OCI-LY1 (cell line): Measurements from ENCODE around the gene ENPP3.

ENCODE experiments used
- H2AFZ ChIP-seq: fragments of 200-600 bp; sonication (generic), shearing (Covaris generic); 2 replicates; pipeline ENCODE4 v1.6.0; 2014; ENCODE audit warnings: antibody characterized with exemption, mild to moderate bottlenecking, low read length
- H3F3A ChIP-seq: fragments of 200-600 bp; sonication (generic), shearing (Covaris generic); 2 replicates; pipeline ENCODE4 v1.6.0; 2014; ENCODE audit warnings: mild to moderate bottlenecking, antibody characterized with exemption, low read length, moderate library complexity; ENCODE audit not compliant: insufficient read depth
- H3K27ac ChIP-seq: fragments of 200-600 bp; sonication (generic); 2 replicates; pipeline ENCODE4 v1.5.1; 2014; ENCODE audit warnings: low read length, mixed run types, mild to moderate bottlenecking, low read depth; ENCODE audit not compliant: poor library complexity, severe bottlenecking
- H3K27me3 ChIP-seq: fragments of 200-600 bp; sonication (generic); 2 replicates; pipeline ENCODE4 v1.6.0; 2014; ENCODE audit warnings: antibody characterized with exemption, mild to moderate bottlenecking, low read length, moderate library complexity; ENCODE audit not compliant: insufficient read depth
- H3K36me3 ChIP-seq: fragments of 200-600 bp; sonication (generic); 2 replicates; pipeline ENCODE4 v1.6.1; 2014; ENCODE audit warnings: mild to moderate bottlenecking, antibody characterized with exemption, low read length, moderate library complexity, mixed read lengths; ENCODE audit not compliant: insufficient read depth
- H3K4me1 ChIP-seq: fragments of 200-600 bp; sonication (generic); 2 replicates; pipeline ENCODE4 v1.5.1; 2014; ENCODE audit warnings: mild to moderate bottlenecking, low read length, moderate library complexity; ENCODE audit not compliant: insufficient read depth, severe bottlenecking
- H3K4me2 ChIP-seq: fragments of 200-600 bp; sonication (generic), shearing (Covaris generic); 2 replicates; pipeline ENCODE4 v1.6.1; 2014; ENCODE audit warnings: low read length
- H3K4me3 ChIP-seq: fragments of 200-600 bp; sonication (generic); 2 replicates; pipeline ENCODE4 v1.5.1; 2014; ENCODE audit warnings: low read length, low read depth, mild to moderate bottlenecking, mixed read lengths; ENCODE audit not compliant: poor library complexity, severe bottlenecking
- H3K79me2 ChIP-seq: fragments of 200-600 bp; shearing (Covaris generic); 2 replicates; pipeline ENCODE4 v1.6.1; 2016; ENCODE audit warnings: mixed run types, low read length, mixed read lengths; ENCODE audit not compliant: insufficient read depth
- H3K9ac ChIP-seq: fragments of 200-600 bp; sonication (generic), shearing (Covaris generic); 2 replicates; pipeline ENCODE4 v1.6.1; 2014; ENCODE audit warnings: mild to moderate bottlenecking, low read length, mixed read lengths
- H3K9me2 ChIP-seq: fragments of 200-600 bp; sonication (generic), shearing (Covaris generic); 2 replicates; pipeline ENCODE4 v1.6.1; 2014; ENCODE audit warnings: low read depth, mild to moderate bottlenecking, low read length, mixed read lengths
- H3K9me3 ChIP-seq: fragments of 200-600 bp; shearing (Covaris generic); 2 replicates; pipeline ENCODE4 v1.6.1; 2014; ENCODE audit warnings: low read length, mixed read lengths
- H4K20me1 ChIP-seq: fragments of 200-600 bp; sonication (generic), shearing (Covaris generic); 2 replicates; pipeline ENCODE4 v1.6.0; 2016; ENCODE audit warnings: mild to moderate bottlenecking, low read length; ENCODE audit not compliant: insufficient read depth
- EZH2 ChIP-seq: fragments of 200-600 bp; sonication (generic), shearing (Covaris generic); IDR thresholded peaks from 2 replicates; pipeline ENCODE4 v1.8.0; 2017; ENCODE audit warnings: borderline replicate concordance, mixed run types, mild to moderate bottlenecking, antibody characterized with exemption, low read length, moderate library complexity, mixed read lengths
- TF ChIP-seq, protein P1 (sequence below): fragments of 200-600 bp; sonication (generic), shearing (Covaris generic); IDR thresholded peaks from 2 replicates; pipeline ENCODE4 v1.5.1; 2017; ENCODE audit warnings: mild to moderate bottlenecking, antibody characterized with exemption, low read length, moderate library complexity, mixed read lengths

The ENPP3 gene

DNA sequence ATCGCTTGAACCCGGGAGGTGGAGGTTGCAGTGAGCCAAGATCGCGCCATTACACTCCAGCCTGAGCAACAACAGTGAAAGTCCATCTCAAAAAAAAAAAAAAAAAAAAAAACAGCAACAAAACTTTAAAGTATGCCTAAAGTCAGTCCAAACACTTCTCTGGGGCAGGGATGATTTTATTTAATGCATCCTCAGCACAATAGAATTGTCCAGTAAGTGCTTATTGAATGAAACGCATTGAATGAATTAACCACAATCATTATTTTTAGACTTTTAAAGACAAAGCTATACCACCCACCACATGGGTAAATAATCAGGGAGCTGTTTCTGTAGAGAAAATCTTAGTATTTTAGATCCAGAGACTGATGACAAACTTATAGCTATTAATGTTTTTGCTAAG is 90.4 kb downstream of the ENPP3 start:
- H3K9ac ChIP-seq, result no peak overlapping the region

DNA sequence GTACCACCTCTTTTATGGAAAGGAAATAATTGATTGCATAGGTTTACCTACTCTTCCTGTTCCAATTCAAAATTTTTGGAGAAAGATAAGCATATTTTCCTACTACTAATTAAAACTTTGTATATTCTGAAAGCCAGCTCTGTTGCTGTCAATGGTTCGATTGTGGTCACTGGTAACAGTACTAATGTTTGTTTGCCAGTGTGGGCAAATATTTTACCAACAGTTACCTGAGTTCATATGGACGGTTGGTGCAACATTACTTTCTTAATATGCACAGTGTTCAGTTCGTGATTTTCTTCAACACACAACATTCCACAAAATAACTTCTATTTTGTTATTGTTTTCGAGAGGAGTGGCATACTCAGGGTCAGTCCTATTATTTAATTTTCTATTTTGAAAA is 90.8 kb downstream of the ENPP3 start:
- Histone ChIP-seq H3K9me3 (no peaks in the 10 kb centered on the region), H3K36me3 (no peaks in the 10 kb centered on the region), H2AFZ (no peak overlapping the region), H3K27me3 (no peaks in the 10 kb centered on the region), H3K9me2 (no peaks in the 10 kb centered on the region), H4K20me1 (no peaks in the 10 kb centered on the region), H3K4me2 (no peak overlapping the region), H3K9ac (no peak overlapping the region), H3K4me3 (no peak overlapping the region), H3K27ac (no peak overlapping the region), H3K4me1 (no peaks in the 10 kb centered on the region), H3K79me2 (no peaks in the 10 kb centered on the region), H3F3A (0 out of 2 replicates have a peak, but pooled peaks cover 3% of the 10 kb centered on the region)
- TF ChIP-seq, protein P1, sequence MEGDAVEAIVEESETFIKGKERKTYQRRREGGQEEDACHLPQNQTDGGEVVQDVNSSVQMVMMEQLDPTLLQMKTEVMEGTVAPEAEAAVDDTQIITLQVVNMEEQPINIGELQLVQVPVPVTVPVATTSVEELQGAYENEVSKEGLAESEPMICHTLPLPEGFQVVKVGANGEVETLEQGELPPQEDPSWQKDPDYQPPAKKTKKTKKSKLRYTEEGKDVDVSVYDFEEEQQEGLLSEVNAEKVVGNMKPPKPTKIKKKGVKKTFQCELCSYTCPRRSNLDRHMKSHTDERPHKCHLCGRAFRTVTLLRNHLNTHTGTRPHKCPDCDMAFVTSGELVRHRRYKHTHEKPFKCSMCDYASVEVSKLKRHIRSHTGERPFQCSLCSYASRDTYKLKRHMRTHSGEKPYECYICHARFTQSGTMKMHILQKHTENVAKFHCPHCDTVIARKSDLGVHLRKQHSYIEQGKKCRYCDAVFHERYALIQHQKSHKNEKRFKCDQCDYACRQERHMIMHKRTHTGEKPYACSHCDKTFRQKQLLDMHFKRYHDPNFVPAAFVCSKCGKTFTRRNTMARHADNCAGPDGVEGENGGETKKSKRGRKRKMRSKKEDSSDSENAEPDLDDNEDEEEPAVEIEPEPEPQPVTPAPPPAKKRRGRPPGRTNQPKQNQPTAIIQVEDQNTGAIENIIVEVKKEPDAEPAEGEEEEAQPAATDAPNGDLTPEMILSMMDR, result no peak
- TF ChIP-seq EZH2, result no peak

More for the DNA sequence above, 90.4 kb downstream of the ENPP3 start:
- Histone ChIP-seq H3K4me1 (no peaks in the 10 kb centered on the region), H3K27me3 (no peaks in the 10 kb centered on the region), H3K9me2 (no peaks in the 10 kb centered on the region), H4K20me1 (no peaks in the 10 kb centered on the region), H3K4me3 (no peak overlapping the region), H3K79me2 (no peaks in the 10 kb centered on the region), H3K27ac (no peak overlapping the region), H3K9me3 (no peaks in the 10 kb centered on the region), H3K4me2 (no peak overlapping the region), H2AFZ (no peak overlapping the region), H3F3A (0 out of 2 replicates have a peak, but pooled peaks cover 3% of the 10 kb centered on the region), H3K36me3 (no peaks in the 10 kb centered on the region)
- TF ChIP-seq EZH2, result no peak
- TF ChIP-seq, protein P1, result no peak

DNA sequence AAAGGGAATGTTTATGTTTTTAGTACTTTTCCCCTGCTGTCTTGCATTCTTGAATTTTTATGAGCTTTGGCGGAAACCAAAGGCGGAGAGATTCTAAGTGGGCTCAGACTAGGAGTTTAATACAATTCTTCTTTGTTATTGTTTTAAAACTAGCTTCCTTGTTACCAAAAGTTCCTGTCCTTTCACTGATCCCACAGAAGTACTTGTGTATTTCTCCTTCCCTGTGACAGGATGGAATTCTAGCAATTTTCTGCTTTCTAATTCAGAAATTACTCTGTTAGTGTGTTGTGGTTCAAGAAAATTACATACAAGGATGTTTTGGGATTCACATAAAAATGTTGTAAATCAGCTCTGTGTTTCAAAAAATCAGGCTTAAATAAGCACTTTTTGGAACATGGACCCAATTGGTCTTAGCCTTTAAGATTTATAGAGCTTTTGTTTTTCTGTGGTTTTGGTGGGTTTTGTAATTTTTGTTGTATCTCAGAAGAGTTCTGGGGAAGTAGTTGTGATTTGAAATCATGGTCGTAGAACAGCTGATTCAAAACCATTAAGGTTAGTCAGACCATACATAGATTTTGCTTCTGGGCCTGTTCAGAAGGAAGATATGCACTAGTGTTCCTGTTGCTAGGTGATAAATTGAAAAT is 91.3 kb downstream of the ENPP3 start:
- TF ChIP-seq, protein P1, result no peak
- TF ChIP-seq EZH2, result no peak
- Histone ChIP-seq H3K79me2 (no peaks in the 10 kb centered on the region), H3K4me3 (no peak overlapping the region), H3K4me2 (no peak overlapping the region), H3F3A (no peaks in the 10 kb centered on the region), H3K4me1 (no peaks in the 10 kb centered on the region), H4K20me1 (no peaks in the 10 kb centered on the region), H3K27me3 (no peaks in the 10 kb centered on the region), H3K36me3 (no peaks in the 10 kb centered on the region), H3K27ac (no peak overlapping the region), H3K9me2 (no peaks in the 10 kb centered on the region), H3K9ac (no peak overlapping the region), H3K9me3 (no peaks in the 10 kb centered on the region), H2AFZ (no peak overlapping the region)
